ENCODE results near the gene FRS2.
"Not testable (repeated sequence)": the region's sequence is repeated elsewhere in the genome, so short reads cannot be mapped to it uniquely, and the experiment has no call there.

Gene FRS2

DNA sequence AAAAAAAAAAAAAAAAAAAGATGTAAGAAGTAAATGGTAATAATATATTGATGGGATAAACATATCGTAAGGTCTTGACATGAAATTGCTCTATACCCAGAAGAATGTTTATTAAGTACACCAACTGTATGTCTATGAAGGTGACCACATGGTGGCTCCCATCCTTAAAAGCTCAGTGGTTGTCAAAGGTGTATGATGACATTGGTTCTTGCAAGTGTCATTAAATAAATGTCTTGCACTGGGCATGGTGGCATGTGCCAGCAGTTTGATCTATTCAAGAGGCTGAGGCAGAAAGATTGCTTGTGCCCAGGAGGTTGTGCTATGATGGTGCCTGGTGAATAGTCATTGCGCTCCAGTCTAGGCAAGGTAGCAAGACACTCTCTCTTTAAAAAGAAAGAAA is 125.5 kb downstream of the FRS2 start:
- DNase-seq = no peak

DNA sequence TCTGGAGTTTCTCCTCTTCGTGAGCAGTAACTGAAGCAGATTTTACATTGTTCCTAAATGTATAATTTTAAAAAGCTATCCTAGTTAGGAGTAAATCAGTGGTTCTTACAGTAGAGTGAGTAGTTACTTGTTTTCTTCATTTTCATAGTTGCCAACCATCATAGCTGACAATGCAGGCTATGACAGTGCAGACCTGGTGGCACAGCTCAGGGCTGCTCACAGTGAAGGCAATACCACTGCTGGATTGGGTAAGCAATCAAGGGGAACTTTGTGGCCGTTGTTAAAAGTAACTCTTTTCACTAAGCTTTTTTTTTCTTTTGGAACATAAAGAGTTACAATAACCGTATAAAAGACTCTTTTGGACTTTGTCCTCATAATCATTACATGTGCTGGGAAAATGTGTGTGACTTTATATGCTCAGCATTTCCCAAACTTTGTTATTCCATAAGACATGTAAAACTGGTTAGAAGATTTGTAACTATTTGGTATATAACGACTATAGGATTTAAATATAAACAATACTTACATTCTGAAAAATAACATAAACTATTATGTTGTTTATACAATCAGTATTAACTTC is 128.1 kb downstream of the FRS2 start:
- DNase-seq = no peak

DNA sequence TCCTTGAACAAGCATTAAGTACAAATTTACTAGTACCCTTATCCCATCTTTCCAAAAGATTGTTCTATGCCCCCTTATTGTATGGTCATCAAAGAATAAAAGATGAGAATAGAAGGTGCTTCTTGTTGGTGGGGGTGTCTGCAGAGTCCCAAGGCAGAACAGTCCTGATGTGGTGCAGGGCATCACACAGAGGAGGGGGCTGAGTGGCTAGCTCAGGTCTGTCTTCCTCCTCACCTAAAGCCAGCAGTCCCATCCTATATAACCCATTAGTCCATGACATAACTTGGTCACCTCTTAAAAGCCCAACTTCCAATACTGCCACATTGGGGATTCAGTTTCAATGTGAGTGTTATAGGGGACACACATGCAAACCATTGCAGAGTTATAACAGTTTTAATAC is 130.6 kb downstream of the FRS2 start:
- no peak for DNase-seq

DNA sequence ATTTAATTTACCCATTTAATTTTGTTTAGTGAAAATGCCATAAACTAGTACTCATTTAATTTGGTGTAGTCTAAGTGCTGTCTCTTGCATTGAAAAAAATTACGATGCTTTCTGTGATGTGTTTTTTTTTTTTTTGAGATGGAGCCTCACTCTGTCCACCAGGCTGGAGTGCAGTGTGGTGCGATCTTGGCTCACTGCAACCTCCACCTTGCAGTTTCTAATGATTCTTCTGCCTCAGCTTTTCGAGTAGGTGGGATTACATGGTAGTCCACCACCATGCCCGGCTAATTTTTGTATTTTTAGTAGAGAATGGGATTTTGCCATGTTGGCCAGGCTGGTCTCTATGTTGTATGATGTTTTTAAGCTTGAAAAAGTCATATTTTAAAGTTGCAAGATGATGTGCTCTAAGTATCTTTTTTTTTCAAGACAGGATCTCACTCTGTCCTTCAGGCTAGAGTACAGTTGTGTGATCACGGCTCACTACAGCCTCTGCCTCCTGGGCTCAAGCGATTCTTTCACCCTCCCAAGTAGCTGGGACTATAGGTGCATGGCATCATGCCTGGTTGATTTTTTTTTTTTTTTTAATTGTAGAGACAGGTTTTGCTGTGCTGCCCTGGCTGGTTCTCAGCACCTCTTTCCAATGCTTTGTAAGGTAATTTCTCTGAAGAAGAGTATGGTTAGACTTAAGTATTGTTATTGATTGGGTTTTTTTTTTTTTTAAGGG is 131.9 kb downstream of the FRS2 start:
- DNase-seq = no peak

DNA sequence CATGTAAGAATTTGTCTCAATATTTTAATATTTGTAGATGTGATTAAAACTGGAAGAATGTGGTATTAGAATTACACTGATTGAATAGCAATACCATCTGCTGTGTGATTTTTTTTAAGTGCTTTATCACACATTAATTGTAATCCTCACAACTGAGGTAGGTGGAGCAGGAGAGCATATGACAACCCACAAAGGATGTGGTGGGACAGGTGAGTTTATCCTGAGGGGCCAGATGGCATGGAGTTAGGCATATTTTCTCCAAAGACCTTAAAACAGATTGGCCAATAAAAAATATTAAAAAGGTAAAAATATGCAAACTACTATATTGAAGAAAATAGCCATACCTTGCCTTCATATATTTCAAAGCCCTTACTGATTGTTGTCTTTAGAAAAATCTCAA is 132.8 kb downstream of the FRS2 start:
- DNase-seq = no peak

DNA sequence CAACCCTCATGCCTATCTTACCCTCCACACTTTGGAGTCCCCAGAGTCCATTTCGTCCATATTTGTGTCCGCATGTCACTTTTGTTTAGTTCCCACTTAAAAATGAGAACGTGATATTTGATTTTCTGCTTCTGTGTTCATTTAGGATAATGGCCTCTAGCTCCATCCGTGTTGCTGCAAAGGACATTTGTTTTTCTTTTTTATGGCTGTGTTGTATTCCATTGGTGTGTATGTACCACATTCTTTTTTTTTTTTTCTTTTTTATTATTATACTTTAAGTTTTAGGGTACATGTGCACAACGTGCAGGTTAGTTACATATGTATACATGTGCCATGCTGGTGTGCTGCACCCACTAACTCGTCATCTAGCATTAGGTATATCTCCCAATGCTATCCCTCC is 133.4 kb downstream of the FRS2 start:
- not testable (repeated sequence) for DNase-seq

DNA sequence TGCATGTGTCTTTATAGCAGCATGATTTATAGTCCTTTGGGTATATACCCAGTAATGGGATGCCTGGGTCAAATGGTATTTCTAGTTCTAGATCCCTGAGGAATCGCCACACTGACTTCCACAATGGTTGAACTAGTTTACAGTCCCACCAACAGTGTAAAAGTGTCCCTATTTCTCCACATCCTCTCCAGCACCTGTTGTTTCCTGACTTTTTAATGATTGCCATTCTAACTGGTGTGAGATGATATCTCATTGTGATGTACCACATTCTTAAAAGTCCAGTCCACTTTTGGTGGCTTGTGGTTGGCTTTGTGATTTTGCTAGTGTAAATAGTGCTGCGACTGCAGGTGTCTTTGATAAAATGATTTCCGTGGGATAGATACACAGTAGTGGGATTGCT is 134.1 kb downstream of the FRS2 start:
- not testable (repeated sequence) for DNase-seq

DNA sequence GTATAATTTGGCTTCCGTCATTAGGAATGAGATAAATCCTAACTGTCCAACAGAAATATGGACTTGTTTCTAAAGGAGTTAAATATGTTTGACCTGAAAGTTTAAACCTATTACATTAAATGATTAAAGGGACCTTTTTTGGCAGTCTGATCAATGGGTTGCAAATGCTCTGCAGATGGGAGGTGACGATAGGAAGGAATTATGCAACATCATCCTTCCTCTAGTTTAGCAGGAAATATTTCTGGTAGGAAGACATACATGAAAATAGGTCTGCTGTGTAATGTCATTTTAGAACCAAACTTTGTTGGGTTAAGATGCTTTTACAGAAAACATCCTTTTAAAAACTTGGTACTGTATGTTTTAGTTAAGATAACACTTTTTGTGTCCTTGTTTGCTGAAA is 137.9 kb downstream of the FRS2 start:
- DNase-seq = no peak

DNA sequence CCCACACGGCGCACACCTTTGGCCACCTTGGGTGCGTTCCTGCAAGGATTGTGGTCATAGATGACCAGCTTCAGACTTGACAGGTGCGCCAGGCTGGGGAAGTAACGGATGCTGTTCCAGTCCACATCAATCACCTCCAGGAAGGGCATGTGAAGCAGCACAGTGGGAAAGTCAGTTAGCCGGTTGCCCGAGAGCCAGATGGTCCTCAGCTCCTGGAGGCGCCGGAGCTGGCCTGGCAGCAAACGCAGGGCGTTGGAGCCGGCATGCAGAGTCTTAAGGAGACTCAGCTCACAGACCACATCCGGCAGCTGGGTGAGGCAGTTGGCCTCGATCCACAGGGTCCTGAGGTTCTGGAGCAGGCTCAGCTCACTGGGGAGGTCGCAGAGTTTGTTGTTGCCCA is 139.9 kb downstream of the FRS2 start:
- no peak for DNase-seq

DNA sequence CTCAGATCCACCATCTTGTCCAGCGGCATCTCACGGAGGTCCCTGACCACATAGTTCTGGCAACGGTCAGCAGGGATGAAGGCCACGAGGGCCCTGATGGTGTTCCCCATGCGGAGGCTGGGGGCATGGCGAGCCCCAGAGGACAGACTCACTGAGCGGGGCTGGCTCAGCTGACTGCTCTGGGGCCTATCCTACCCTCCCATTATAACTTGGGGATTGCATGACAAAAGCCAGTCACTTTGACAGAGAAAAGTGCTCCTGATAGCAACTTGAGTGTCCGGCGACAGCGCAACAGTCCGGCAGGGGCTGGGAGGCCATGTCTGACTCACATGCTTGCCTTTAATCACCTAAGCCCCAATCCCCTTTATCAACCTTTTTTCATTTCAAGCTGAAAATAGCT is 140.5 kb downstream of the FRS2 start, which contains the start of gene LRRC10:
Gene LRRC10, minus strand, starts transcription at position 179 of the 400 bp plus-strand sequence. Its CDS starts 69 bp downstream, at position 110.
- no peak for DNase-seq

DNA sequence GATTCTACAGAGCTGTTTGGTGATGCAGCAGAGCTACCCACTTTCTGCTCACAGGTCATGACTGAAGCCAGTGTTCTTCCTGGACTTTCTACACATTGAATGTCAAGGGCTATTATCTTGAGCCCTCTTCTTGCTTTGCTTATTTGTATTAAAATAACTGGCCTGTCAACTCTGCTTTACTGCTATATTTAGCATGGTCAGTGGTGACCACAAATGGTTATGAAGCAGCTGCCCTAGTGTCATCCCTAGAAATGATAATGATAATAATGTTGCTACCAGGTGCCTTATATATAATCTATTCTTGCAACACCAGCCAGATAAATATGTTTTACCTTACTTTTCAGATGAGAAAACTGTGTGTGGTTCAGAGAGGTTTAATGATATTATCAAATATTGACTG is 143.2 kb downstream of the FRS2 start:
- DNase-seq = no peak

DNA sequence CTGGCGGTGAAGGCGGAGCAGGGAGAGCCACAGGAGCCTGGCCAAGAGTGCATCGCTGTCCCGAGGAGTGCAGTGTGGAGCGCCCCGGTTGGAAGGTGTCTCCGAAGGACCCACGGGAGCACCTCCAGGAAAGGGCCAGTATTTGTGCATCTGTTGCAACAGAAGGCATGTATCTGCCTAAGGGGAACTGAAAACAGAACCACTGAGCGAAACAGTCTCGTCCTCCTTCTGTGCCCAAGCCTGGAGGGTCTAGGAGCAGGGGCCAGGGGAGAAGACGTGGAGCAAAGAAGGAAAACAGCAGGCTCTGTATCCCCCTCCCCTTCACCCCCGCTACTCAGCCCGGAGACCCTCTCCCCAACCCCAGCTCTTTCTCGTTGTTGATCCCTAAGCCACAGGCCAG is 145.8 kb downstream of the FRS2 start:
- no peak for DNase-seq

DNA sequence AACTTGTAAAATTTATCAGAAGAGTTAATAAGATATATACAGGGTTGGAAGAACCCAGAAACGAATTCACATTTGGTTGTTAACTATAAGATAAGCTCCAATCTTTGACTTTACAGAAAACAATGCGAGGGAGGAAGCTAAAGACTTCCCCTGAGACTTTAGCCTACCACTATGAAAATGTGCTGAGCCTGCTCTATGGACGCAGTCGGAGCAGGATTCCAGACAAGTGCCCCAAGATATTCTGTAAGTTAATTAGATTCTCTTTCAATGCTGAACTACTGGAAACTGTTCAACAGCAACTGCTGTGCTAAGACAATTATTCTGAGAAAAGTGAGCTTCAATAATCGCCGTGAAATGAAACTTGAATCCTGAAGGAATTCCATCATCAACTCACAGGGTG is 148.9 kb downstream of the FRS2 start:
- DNase-seq = no peak

DNA sequence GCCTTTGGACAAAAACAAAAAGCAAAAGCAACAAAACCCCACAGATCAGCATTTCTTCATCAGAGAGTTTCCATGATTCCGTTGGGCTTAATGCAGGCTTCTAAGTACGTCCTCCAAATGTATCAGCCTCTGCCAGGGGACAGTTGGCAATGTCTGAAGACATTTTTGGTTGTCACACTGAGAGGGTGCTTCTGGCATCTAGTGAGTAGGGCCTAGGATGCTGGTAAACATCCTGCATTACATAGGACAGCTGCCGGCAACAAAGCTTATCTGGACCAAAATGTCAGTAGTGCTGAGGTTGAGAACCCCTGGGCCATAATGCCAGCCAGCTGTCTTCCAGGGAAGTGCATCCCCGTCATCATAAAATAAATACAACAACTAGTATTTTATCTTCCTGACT is 149.9 kb downstream of the FRS2 start:
- no peak for DNase-seq

DNA sequence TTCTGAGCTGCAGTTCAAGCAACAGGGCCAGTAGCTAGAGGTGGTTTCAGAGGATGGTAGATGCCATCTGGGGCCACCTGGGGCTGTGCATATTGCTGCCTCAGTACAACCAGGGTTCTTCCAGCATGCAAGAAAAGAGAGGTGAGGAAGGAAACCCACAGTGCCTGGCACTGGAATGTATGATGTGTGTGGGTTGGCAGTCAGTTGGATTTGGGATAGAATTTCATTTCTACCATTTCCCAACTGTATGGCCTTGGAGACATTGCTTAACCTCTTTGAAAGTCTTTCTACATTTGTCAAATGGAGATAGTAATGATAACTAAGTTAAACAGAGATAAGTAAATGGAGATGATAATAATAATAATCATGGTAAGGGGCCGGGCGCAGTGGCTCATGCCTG is 150.7 kb downstream of the FRS2 start:
- DNase-seq = no peak

DNA sequence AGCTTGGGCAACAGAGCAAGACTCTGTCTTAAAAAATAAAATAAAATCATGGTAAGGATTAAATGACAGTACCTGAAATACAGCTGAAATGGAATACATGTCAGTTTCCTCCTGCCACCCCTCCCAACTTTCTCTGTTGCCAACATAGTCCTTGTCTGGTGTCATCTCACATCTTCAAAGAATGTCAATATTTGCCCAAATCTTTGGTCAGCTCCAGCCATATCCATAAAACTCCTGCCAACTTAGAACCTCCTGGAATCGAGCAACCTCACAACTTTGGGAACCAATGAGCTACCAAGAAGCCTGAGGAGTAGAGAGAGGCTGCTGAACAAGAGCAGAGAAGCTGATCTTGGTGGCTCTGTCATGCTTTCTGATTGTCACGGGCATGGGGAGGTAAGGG is 151.4 kb downstream of the FRS2 start:
- no peak for DNase-seq

DNA sequence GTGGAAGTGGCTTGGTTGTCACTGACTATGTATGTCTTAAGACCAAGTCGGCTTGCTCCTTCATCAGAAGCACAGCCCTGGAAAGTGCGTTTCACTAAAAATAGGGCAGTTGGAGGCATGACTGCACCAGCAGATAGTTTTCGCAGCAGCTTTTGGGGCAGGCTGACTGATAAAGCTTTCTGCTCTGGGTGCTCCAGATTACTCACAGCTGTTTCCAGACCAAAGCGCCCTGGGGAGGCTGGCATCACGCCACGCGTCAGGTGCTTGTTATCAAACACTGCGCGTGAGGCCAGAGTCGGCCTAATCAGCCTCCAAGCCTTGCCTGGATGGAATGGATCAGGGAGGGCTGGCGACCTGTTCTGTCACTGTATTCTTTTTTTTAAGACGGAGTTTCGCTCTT is 153.8 kb downstream of the FRS2 start:
- no peak for DNase-seq

DNA sequence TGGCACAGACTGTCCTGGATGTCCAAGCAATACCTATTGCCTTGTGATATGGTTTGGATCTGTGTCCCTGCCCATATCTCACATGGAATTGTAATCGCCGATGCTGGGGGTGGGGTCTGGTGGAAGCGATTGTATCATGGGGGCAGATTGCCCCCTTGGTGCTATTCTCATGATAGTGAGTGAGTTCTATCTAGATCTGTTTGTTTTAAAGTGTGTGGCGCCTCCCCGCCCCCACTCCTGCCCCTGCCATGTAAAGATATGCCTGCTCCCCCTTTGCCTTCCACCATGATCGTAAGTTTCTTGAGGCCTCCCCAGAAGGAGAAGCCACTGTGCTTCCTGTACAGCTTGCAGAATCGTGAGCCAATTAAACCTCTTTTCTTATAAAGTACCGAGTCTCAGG is 157.3 kb downstream of the FRS2 start:
- DNase-seq = no peak
